Liver (tissue), 3 donors: ENCODE measurements around the gene PLA2G4E.

Experiments
- EGR1 ChIP-seq, 2 donors: IDR thresholded peaks; 2 replicates each; pipeline ENCODE4 v1.6.1; 2016 to 2018; ENCODE audit warnings: antibody characterized with exemption in 2 of 2, low read depth in 2 of 2
- GABPA ChIP-seq, 2 donors: IDR thresholded peaks in 1 of 2; conservative IDR thresholded peaks in 1 of 2; 2 replicates each; pipeline ENCODE4 v1.6.1; 2016; ENCODE audit warnings: antibody characterized with exemption in 2 of 2, mild to moderate bottlenecking in 1 of 2, moderate library complexity in 1 of 2
- JUND ChIP-seq, 2 donors: IDR thresholded peaks; 2 replicates each; pipeline ENCODE4 v1.6.1; 2016; ENCODE audit warnings: antibody characterized with exemption in 2 of 2
- RAD21 ChIP-seq, 2 donors: IDR thresholded peaks; 2 replicates each; pipeline ENCODE4 v1.6.1; 2016; ENCODE audit warnings: antibody characterized with exemption in 2 of 2, mild to moderate bottlenecking in 2 of 2
- RXRA ChIP-seq, 2 donors: IDR thresholded peaks; 2 replicates each; pipeline ENCODE4 v1.6.1; 2017 to 2018; ENCODE audit warnings: antibody characterized with exemption in 2 of 2, mild to moderate bottlenecking in 1 of 2
- TAF1 ChIP-seq: conservative IDR thresholded peaks from 2 replicates; pipeline ENCODE4 v1.6.1; 2016; ENCODE audit warnings: antibody characterized with exemption, mild to moderate bottlenecking
- YY1 ChIP-seq: IDR thresholded peaks from 2 replicates; pipeline ENCODE4 v1.6.1; 2016; ENCODE audit warnings: antibody characterized with exemption, mild to moderate bottlenecking
- TF ChIP-seq, protein P1 (sequence below): fragments of 150-350 bp; IDR thresholded peaks from 2 replicates; pipeline ENCODE4 v1.5.1; 2017; ENCODE audit warnings: improper control_type of control experiment, low read depth, low read length; ENCODE audit not compliant: missing input control
- TF ChIP-seq, protein P2 (sequence below): IDR thresholded peaks from 2 replicates; pipeline ENCODE4 v1.6.1; 2016; ENCODE audit warnings: antibody characterized with exemption
- TF ChIP-seq, protein P3 (sequence below): IDR thresholded peaks from 2 replicates; pipeline ENCODE4 v1.6.1; 2016; ENCODE audit warnings: antibody characterized with exemption
- donor health status: healthy.
- donor health status: healthy.

- TF ChIP-seq JUND (IDR thresholded peaks at IDR 0.05) (no peak), TAF1 (no peak), RXRA (IDR thresholded peaks at IDR 0.05) (no peak), YY1 (no peak), GABPA (IDR thresholded peaks at IDR 0.05 in 1 of 2, conservative IDR thresholded peaks at IDR 0.05 in 1 of 2) (no peak), RAD21 (IDR thresholded peaks at IDR 0.05) (no peak), EGR1 (IDR thresholded peaks at IDR 0.05; ENCODE audit: low read depth in 2 of 2) (no peak)
- TF ChIP-seq, protein P1, sequence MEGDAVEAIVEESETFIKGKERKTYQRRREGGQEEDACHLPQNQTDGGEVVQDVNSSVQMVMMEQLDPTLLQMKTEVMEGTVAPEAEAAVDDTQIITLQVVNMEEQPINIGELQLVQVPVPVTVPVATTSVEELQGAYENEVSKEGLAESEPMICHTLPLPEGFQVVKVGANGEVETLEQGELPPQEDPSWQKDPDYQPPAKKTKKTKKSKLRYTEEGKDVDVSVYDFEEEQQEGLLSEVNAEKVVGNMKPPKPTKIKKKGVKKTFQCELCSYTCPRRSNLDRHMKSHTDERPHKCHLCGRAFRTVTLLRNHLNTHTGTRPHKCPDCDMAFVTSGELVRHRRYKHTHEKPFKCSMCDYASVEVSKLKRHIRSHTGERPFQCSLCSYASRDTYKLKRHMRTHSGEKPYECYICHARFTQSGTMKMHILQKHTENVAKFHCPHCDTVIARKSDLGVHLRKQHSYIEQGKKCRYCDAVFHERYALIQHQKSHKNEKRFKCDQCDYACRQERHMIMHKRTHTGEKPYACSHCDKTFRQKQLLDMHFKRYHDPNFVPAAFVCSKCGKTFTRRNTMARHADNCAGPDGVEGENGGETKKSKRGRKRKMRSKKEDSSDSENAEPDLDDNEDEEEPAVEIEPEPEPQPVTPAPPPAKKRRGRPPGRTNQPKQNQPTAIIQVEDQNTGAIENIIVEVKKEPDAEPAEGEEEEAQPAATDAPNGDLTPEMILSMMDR, result no peak
- TF ChIP-seq, protein P2, sequence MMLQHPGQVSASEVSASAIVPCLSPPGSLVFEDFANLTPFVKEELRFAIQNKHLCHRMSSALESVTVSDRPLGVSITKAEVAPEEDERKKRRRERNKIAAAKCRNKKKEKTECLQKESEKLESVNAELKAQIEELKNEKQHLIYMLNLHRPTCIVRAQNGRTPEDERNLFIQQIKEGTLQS, result no peak
- TF ChIP-seq, protein P3, sequence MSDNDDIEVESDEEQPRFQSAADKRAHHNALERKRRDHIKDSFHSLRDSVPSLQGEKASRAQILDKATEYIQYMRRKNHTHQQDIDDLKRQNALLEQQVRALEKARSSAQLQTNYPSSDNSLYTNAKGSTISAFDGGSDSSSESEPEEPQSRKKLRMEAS, result no peak
Observed at GRCh38 chr15:42036966-42037365, 16.1 kb upstream of the PLA2G4E start.
